ENCODE results near the gene TBC1D22B.

Gene TBC1D22B

DNA sequence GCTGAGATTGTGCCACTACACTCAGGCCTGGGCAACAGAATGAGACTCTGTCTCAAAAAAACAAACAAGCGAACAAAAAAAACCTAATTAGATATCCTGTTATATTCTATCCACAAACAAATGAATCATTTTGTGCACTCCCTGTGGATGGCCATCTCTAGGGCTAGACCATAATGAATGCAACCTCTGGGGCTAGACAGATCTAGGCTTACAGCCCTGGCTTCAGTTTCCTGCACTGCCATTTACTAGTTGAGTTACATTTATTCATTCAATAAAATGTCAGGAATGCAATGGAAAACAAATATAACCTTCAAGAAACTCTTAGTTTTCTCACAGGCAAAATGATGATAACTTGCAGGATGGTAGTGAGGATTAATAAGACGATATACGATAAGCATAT, 89.6 kb downstream of the TBC1D22B start:
- H3K9me3 ChIP-seq (ENCODE audit: control insufficient read depth, insufficient read depth, low read length), result no peaks in the 10 kb centered on the region
- H3K9me2 ChIP-seq (replicated peaks; ENCODE audit: control insufficient read depth, low read length), result no peaks in the 10 kb centered on the region
- peaks cover 8% of the 10 kb centered on the region for H3K27me3 ChIP-seq (ENCODE audit: control insufficient read depth, low read length)
- H4K20me1 ChIP-seq (ENCODE audit: control insufficient read depth, insufficient read depth, low read depth, low read length), result no peaks in the 10 kb centered on the region
- no peaks in the 10 kb centered on the region for H3F3A ChIP-seq (ENCODE audit: control insufficient read depth, insufficient read depth)
- no peaks in the 10 kb centered on the region for H3K79me2 ChIP-seq (ENCODE audit: control insufficient read depth, low read length)
- no peaks in the 10 kb centered on the region for H3K4me1 ChIP-seq (ENCODE audit: control insufficient read depth, low read length)
- H3K36me3 ChIP-seq (ENCODE audit: control insufficient read depth, low read length), result no peaks in the 10 kb centered on the region
- H3K4me3 ChIP-seq (ENCODE audit: low read length), result no peak overlapping the region
- no peak overlapping the region for H3K27ac ChIP-seq (ENCODE audit: low read depth, low read length)
- H3K4me2 ChIP-seq (ENCODE audit: low read length), result no peak overlapping the region
- no peak for TF ChIP-seq EZH2phosphoT487 (IDR thresholded peaks at IDR 0.05; ENCODE audit: borderline replicate concordance, low read length)
- TF ChIP-seq, protein P1, sequence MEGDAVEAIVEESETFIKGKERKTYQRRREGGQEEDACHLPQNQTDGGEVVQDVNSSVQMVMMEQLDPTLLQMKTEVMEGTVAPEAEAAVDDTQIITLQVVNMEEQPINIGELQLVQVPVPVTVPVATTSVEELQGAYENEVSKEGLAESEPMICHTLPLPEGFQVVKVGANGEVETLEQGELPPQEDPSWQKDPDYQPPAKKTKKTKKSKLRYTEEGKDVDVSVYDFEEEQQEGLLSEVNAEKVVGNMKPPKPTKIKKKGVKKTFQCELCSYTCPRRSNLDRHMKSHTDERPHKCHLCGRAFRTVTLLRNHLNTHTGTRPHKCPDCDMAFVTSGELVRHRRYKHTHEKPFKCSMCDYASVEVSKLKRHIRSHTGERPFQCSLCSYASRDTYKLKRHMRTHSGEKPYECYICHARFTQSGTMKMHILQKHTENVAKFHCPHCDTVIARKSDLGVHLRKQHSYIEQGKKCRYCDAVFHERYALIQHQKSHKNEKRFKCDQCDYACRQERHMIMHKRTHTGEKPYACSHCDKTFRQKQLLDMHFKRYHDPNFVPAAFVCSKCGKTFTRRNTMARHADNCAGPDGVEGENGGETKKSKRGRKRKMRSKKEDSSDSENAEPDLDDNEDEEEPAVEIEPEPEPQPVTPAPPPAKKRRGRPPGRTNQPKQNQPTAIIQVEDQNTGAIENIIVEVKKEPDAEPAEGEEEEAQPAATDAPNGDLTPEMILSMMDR (IDR thresholded peaks at IDR 0.05; ENCODE audit: low read depth, low read length, poor library complexity, severe bottlenecking), result no peak

DNA sequence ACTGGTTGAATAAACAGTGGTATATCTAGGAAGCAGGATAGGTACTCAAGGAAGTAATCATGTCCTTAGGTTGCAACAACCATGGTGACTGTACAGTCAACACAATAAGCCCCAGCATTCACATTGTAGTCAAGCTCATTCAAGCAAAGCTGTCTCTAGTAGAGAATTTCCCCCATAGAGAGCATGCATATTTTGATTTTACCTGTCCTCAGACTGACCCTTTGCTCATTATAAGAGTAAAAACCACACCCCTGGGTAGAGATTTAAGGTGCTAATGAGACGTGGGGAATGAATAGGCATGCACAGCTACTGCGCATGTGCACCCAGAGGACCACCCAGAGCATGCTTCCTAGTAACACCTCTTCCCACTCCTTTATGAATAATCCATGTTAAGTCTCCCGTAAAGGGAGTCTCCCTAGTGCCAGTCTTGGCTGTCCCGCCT, 90.1 kb downstream of the TBC1D22B start:
- peaks cover 8% of the 10 kb centered on the region for H3K27me3 ChIP-seq (ENCODE audit: control insufficient read depth, low read length)
- H3F3A ChIP-seq (ENCODE audit: control insufficient read depth, insufficient read depth), result no peaks in the 10 kb centered on the region
- no peaks in the 10 kb centered on the region for H3K79me2 ChIP-seq (ENCODE audit: control insufficient read depth, low read length)
- no peaks in the 10 kb centered on the region for H4K20me1 ChIP-seq (ENCODE audit: control insufficient read depth, insufficient read depth, low read depth, low read length)
- H3K4me2 ChIP-seq (ENCODE audit: low read length), result no peak overlapping the region
- no peaks in the 10 kb centered on the region for H3K4me1 ChIP-seq (ENCODE audit: control insufficient read depth, low read length)
- no peaks in the 10 kb centered on the region for H3K9me3 ChIP-seq (ENCODE audit: control insufficient read depth, insufficient read depth, low read length)
- TF ChIP-seq, protein P1 (IDR thresholded peaks at IDR 0.05; ENCODE audit: low read depth, low read length, poor library complexity, severe bottlenecking), result no peak
- no peak for TF ChIP-seq EZH2phosphoT487 (IDR thresholded peaks at IDR 0.05; ENCODE audit: borderline replicate concordance, low read length)
- H3K4me3 ChIP-seq (ENCODE audit: low read length), result no peak overlapping the region
- no peaks in the 10 kb centered on the region for H3K9me2 ChIP-seq (replicated peaks; ENCODE audit: control insufficient read depth, low read length)
- H3K36me3 ChIP-seq (ENCODE audit: control insufficient read depth, low read length), result no peaks in the 10 kb centered on the region
- no peak overlapping the region for H3K27ac ChIP-seq (ENCODE audit: low read depth, low read length)

DNA sequence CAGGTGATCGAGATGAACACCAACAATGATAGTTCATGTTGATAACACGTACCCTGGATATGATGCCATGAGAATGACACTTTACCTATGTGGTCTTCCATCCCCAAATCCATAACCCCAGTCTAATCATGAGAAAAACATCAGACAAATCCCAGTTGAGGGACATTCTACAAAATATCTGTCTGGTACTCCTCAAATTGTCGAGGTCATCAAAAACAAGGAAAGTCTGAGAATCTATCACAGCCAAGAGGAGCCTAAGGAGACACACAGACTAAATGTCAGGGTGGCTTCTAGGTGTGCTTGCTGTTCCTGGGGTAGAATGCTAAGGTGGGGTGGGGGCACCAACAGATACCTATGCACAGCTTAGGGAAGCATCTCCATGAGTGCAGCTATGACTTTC, 93.5 kb downstream of the TBC1D22B start:
- H3K9me2 ChIP-seq (replicated peaks; ENCODE audit: control insufficient read depth, low read length), result no peaks in the 10 kb centered on the region
- peaks cover 18% of the 10 kb centered on the region for H3K4me1 ChIP-seq (ENCODE audit: control insufficient read depth, low read length)
- no peaks in the 10 kb centered on the region for H3F3A ChIP-seq (ENCODE audit: control insufficient read depth, insufficient read depth)
- no peaks in the 10 kb centered on the region for H3K9me3 ChIP-seq (ENCODE audit: control insufficient read depth, insufficient read depth, low read length)
- H3K27ac ChIP-seq (ENCODE audit: low read depth, low read length), result no peak overlapping the region
- TF ChIP-seq, protein P1 (IDR thresholded peaks at IDR 0.05; ENCODE audit: low read depth, low read length, poor library complexity, severe bottlenecking), result no peak
- no peak for TF ChIP-seq EZH2phosphoT487 (IDR thresholded peaks at IDR 0.05; ENCODE audit: borderline replicate concordance, low read length)
- no peaks in the 10 kb centered on the region for H3K27me3 ChIP-seq (ENCODE audit: control insufficient read depth, low read length)
- peaks cover 22% of the 10 kb centered on the region for H3K79me2 ChIP-seq (ENCODE audit: control insufficient read depth, low read length)
- H3K4me2 ChIP-seq (ENCODE audit: low read length), result no peak overlapping the region
- H4K20me1 ChIP-seq (ENCODE audit: control insufficient read depth, insufficient read depth, low read depth, low read length), result 0 out of 2 replicates have a peak, but pooled peaks cover 4% of the 10 kb centered on the region
- H3K36me3 ChIP-seq (ENCODE audit: control insufficient read depth, low read length), result peaks cover 6% of the 10 kb centered on the region; the same call in 1 of the 2 replicates
- H3K4me3 ChIP-seq (ENCODE audit: low read length), result no peak overlapping the region

All from DOHH2 (cell line).